Coronary artery (tissue), 2 donors: ENCODE results near the gene MED27.

Experiments used
- DNase-seq: peaks from one replicate; pipeline ENCODE4 v3.0.0-alpha.2; 2017; ENCODE audit warnings: low spot score
- H3K27ac ChIP-seq, 2 donors: fragments of 200-600 bp; sonication (generic); one replicate each; pipeline ENCODE4 v1.5.1; 2016 to 2019
- H3K4me3 ChIP-seq: fragments of 200-600 bp; sonication (generic); 2 replicates; pipeline ENCODE4 v1.5.1; 2016; ENCODE audit warnings: mild to moderate bottlenecking, moderate library complexity
- CTCF ChIP-seq: fragments of 200-600 bp; sonication (generic); IDR thresholded peaks from one replicate; pipeline ENCODE4 v1.5.1; 2019; ENCODE audit warnings: antibody characterized with exemption

The MED27 gene

DNA sequence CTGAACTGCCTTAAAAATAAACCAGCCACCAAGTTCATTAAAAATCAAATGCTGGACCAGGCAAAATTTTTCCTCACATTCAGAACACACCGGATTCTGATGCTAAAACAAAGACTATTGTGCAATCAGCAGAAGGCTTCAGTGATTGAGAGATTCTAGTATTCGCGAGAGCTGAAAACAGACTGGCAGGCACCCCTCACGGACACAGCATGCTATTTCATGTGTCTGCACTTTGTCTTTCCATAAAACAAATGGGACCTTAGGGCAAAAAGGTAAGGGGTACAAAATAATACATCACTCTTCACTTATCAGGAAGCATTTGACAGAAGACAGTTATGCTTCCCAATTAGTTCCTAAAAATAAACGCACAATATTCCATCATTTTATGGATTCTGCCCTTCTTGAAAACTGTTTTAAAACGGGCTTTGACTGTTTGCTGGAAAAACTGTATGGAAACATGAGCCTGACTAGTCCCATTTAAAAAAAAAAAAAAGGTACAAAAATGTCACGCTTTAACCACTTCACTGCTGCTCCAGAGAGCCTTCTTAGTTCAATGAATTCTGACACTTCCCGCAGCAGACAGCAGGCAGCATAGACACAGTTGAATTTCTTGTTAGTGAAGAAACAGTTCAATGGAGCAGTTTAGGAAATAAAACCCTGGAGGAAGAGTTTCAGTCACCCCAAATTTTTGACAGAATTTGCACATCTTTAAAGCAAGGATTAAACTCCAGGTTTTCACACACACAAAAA, 99.2 kb downstream of the MED27 start:
- TF ChIP-seq CTCF = no peak
- no peak overlapping the region for H3K4me3 ChIP-seq
- DNase-seq = no peak
- no peak overlapping the region for H3K27ac ChIP-seq

- Histone ChIP-seq H3K4me3 (no peak overlapping the region), H3K27ac (no peak overlapping the region)
- no peak for TF ChIP-seq CTCF
- no peak for DNase-seq
Observed at GRCh38 chr9:131977109-131977838, 102.4 kb downstream of the MED27 start.

DNA sequence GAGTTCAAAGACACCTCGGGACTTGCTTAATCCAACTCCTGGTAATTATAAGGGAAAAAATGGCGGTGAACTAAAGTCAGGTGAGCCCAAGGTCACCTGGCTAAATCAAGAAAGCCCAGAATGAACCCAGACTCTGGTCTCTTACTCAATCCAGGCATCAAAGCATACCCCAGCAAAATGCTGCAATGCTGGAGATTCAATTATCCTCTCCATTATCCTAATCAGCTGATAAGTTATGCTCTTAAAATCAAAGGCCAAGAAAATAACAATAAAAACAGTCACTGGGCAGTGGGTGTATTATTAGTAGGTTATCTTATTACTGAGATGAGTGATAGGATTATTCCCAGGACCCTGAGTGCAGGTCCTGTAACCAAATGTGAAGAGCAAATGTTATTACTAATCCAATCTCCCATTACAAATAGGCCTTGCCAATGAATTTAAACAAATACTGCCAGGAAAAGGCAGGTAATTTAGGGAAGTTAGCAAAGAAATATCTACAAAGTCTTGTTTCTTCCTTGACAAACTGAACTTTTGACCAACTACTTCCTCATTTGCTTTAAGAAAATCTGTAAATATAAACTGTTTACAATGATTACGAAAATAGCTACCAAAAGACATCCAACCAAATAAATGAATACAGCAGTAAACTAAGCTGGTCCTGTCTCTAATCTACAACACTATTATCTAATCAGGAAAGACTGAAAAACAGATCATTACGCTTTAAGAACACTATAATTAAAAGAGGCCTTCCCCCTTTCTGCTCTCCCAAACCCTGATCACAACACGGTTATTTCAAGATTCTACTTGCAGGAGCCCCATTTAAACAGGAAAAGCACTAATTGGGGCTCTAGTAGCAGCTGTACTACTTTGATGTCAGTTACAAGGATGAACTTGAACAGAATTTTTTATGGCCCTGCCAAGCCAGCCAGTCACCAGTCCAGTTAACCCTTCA, 103.2 kb downstream of the MED27 start:
- no peak for TF ChIP-seq CTCF
- Histone ChIP-seq H3K27ac (no peak overlapping the region), H3K4me3 (no peak overlapping the region)
- no peak for DNase-seq

DNA sequence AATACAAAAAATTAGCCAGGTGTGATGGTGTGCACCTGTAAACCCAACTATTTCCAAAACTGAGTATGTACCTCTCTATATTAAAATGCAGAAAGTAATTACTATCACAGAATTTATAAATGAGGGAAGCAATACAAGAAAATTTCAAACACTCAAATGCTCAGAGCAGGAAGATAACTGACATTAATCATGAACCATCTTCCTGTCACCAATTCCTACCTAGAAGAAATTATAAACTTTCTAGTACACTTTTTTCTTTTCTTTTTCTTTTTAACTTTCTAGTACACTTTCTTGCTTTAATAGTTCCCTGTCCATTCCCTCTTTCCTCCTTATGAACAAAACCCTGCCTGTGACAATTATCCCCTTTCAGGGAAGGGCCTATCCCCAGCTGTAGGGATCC, 106.8 kb downstream of the MED27 start:
- Histone ChIP-seq H3K27ac (no peak overlapping the region), H3K4me3 (no peak overlapping the region)
- no peak for TF ChIP-seq CTCF
- no peak for DNase-seq

GRCh38 chr9:131971482-131972074, 108.1 kb downstream of the MED27 start:
- TF ChIP-seq CTCF = no peak
- no peak for DNase-seq
- Histone ChIP-seq H3K27ac (no peak overlapping the region), H3K4me3 (no peak overlapping the region)

- TF ChIP-seq CTCF = no peak
- Histone ChIP-seq H3K4me3 (no peak overlapping the region), H3K27ac (no peak overlapping the region)
- no peak for DNase-seq
Observed at GRCh38 chr9:131969469-131969989, 110.1 kb downstream of the MED27 start.
